ENCODE data around the gene PGAM2.

PGAM2 gene

GRCh38 chr7:44082541-44083207, 17.3 kb upstream of the PGAM2 start:
- DNase-seq (ENCODE audit: low spot score) = peak; percentile 100

DNA sequence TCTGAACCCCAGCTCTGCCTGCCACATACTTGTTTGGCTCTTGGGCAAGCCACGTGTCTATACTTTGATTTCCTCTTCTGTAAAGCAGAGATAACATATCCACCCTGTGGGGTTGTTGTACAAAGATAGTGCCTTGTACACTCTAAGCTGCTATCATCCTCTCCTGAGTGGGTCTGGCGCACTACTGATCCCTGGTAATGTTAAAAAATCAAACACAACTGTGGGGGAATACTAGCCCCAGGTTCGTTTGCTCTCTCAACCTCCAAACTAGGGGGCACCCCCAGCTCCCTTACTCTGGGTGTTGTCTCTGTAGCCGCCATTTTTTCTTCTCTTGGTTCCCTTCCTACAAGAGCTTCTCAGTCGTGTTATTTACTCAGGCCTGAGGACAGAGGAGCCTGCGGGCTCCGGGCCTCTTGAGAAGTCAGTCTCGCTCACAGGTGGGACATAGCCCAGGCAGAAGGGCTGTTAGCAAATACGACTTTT, 15.9 kb upstream of the PGAM2 start:
- no peak for DNase-seq (ENCODE audit: low spot score)

GRCh38 chr7:44080686-44081265, 15.4 kb upstream of the PGAM2 start:
- DNase-seq (ENCODE audit: low spot score) = no peak

GRCh38 chr7:44080118-44080517, 14.8 kb upstream of the PGAM2 start:
- DNase-seq (ENCODE audit: low spot score) = no peak

DNA sequence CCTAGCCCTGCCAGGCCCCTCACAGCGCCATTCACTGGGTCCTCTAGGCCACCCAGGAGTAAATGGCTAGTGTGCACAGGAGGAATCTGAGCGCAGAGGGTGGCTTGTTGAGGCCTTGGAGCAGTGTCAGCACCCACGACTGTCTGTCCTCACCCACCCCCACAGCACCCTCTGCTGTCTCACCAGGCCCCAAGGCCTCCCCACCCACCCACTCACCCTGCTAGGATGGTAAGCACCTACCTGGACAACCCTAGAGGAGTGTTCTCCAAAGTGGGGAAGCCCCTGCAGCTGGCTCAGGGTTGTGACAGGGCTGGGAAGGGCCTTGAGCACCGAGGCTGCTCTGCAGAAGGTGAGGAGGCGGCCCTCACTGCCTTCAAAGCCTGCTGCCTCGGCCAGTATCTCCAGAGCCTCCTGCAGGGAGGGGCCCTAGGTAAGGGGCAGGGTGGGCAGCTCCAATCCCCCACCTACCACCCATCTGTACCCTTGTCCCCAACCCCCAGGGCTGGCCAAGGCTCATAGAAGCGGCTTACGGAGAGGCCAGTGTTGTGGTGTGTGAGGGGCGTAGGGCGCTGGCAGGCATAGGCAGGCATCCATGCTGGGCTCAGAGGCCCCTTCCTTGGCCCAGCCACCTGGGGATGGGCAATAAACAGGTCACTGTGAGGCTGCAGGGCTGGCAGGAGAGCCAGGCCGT, 14.1 kb upstream of the PGAM2 start:
- no peak for DNase-seq (ENCODE audit: low spot score)

DNA sequence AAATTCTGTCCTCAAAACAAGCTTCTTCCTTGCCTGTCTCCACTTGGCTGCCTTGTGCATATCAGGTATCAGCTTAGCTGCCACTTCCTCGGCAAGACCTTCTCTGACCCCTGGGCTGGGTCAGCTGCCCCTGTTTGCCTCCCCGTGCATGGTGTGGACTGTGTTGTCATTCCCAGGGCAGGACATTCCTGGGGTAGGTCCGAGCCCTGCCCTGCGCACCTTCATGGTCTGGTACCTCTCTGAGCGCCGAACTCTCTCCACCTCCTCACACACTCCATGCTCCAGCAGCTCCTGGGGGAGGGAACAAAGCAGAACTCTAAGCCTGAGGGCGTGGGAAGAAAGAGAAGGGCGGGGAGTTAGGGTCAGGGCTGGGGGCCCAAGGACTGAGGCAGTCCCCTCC, 13.2 kb upstream of the PGAM2 start:
- DNase-seq (ENCODE audit: low spot score) = no peak

- no peak for DNase-seq (ENCODE audit: low spot score)
Measured at GRCh38 chr7:44077681-44078091, 12.3 kb upstream of the PGAM2 start.

DNA sequence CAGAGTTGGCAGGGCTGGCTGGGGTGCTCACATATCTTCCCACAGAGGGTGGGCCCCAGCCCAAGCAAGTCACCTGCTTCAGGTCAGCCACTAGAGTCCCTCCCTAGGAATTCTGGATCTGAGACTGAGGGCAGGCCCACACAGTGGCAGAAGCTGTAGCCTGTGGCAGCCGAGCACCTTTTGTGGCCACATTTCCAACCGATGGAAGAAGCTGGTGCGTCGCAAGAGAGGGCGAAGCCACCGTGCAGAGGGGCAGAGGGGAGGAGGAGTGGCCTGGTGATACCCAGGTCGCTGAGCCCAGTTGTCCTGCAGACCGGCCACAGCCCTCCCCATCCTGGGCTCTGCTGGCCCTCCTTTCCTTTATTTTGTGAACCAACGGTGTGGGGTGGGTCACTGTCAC, 11.7 kb upstream of the PGAM2 start:
- DNase-seq (ENCODE audit: low spot score) = no peak

DNA sequence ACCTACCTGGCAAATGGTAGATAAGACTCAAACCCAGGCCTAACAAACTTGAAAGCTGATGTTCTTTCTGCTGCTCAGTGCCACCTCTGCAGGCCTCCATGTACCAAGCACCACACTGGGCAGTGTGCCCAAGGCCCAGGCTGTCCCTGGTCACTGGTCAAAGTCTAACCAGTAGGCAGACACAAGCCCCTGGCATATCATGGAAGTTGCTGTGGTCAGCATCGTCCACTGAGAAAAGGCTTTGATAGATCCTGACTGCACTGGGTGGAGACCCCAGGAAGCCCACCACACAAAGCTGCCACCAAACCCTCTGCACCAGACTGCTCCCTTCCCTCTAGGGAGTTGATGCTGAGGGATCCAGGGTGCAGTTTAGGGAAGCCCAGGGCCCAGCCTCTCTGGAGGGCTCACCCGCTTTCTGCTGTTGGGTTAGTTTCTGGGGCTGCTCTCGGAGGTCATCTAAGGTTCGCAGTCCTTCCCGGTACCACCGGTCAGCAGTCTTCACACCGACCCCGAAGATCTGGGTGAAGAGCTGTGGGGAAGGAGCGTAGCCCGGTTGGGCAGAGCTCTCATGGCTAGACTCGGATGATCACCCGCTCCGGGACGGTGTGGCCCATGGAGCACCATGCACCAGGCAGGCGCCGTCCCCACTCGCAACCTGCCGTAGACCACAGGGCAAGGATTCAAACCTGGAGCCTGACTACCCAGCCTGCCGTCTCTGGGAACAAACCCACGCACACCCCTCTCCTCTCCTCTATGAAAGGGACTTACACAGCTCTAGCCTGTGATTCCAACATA, 10.9 kb upstream of the PGAM2 start:
- no peak for DNase-seq (ENCODE audit: low spot score)

DNA sequence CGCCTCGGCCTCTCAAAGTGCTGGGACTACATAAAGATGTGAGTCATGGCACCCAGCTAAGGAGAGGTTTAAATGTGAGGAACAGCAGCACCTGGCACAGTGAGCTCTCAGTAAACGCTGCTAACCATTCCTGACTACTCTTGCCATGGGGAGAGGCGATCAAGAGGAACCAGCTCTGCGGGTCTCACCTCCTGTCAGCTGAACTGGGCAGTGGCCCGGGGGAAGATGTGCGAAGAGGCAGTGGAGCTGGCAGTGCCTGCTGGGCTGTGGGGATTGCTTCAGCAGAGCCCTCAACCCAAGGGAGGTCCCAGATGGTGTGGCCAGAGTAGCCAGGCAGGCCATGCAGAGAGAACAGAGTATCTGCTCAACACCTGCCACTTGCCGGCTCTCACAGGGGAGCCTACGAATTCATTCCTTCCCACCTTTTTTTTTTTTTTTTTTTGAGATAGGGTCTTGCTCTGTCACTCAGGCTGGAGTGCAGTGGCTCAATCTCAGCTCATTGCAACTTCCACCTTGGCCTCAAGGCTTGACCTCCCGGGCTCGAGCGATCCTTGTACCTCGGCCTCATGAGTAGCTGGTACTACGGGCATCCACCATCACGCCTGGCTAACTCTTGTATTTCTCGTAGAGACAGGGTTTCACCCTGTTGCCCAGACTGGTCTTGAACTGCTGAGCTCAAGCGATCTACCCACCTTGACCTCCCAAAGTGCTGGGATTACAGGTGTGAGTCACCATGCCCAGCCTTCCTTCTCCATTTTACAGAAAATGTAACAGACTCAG, 10.1 kb upstream of the PGAM2 start:
- no peak for DNase-seq (ENCODE audit: low spot score)

DNA sequence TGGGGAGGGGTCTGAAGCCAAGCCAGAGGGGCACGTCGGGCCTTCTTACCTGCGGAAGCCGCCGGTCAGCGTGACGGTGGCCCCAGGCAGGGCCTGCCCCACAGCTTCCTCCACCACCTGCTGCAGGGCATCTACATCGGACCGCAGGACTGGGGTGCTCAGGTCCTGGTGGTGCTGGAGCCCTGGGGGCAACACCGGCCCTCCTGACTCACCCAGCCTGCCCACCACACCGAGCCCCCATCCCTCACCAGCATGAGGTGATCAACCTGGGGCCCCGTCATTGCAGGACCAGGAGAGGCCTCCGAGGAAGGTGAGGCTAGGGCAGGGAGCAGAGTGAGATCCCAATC, 9.0 kb upstream of the PGAM2 start:
- DNase-seq (ENCODE audit: low spot score) = no peak

DNA sequence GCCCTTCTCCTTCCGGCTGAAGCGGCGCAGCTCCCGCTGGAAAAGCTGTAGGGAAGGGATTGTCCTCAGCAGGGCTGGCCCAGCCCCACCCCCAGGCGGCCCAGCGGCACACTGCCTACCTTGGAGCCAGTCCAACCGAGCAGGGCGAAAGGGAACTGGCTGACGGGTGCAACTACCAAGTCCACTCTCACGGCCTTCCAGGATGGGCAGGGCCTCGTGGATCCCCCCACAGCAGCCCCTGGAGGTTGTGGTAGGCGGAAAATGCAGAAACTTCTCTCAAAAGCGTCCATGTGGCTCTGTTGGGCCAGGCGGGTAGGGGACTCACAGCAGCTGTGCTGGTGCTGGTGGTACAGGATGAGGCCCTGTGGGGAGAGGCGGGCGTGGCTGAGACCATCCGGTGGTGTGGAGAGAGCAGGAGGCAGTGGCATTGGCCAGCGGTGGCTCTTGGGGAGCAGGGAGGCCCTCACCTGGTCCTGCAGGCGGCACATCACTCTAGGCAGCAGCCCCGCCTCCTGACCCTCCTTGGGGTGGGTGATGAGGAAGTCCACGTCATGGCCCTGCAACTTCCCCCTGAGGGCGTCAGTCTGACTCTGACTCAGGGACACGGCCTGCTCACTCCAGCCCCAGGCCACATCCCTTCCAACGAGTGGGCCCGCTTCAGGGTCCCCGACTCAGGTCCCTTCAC, 8.4 kb upstream of the PGAM2 start:
- no peak for DNase-seq (ENCODE audit: low spot score)

GRCh38 chr7:44072364-44073231, 7.2 kb upstream of the PGAM2 start:
- peak; percentile 77 for DNase-seq (ENCODE audit: low spot score)

DNA sequence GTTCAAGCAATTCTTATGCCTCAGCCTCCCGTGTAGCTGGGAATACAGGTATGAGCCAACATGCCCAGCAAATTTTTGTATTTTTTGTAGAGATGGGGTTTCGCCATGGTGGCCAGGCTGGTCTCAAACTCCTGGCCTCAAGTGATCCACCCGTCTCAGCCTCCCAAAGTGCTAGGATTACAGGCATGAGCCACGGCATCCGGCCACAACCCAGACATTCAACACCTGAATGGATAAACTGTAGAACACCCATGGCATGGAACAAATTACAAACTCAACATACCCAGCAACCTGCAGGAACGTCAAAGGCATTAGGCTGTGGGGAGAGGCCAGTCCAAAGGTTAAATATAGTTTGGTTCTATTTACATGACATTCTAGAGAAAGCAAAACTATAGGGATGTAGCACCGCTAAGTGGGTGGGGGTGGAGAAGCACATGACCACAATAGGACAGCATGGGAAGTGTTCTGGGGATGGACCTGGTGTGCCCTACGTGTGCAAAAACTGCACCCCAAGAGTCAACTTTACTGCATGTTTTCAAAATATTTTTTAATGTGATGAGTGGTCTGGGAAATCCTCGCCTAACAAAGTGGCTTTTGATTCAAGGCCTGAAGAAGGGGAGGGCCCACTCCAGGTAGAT, 6.5 kb upstream of the PGAM2 start:
- DNase-seq (ENCODE audit: low spot score) = no peak

- DNase-seq (ENCODE audit: low spot score) = no peak
Measured at GRCh38 chr7:44068054-44068453, 2.7 kb upstream of the PGAM2 start.

GRCh38 chr7:44067064-44067951, 1.9 kb upstream of the PGAM2 start:
- DNase-seq (ENCODE audit: low spot score) = no peak

DNA sequence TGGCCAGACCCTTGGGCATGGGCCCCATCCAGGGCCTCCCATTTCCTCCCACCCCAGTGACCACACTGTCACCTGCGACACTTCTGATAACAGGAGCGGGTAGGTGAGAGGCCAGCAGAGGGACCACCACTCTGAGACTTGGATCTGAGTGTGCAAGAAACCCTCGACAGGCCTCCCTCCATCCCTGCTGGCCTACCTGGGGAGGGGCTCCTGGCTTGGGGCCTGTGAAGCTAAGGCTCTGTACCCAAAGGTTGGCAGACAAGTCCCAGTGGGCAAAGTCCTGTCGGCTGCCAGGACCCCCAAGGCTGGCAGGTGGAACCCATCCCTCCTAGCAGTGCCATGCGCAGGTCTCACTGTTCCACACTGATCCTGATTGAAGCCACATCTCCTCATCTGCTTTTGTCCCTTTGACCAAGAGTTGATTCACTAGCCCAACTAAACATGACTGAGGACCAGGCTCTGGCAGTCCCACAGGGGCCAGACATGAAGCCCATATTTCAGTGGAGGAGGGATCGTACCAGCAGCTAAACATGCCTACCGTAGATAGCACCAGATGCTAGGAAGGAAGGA, 1.2 kb upstream of the PGAM2 start:
- DNase-seq (ENCODE audit: low spot score) = no peak

GRCh38 chr7:44066111-44066460, 719 bp upstream of the PGAM2 start:
- no peak for DNase-seq (ENCODE audit: low spot score)

All from COLO829 (cell line).